GM21786 (cell line): ENCODE data around the gene PISD.

Experiments used
- ATAC-seq: cut with Tn5 transposase; IDR thresholded peaks from one replicate; pipeline ENCODE4 v1.9.1; 2021; ENCODE audit not compliant: unreplicated experiment

The PISD gene

GRCh38 chr22:31575190-31575589 lies 86.8 kb downstream of the PISD start:
- no peak for ATAC-seq

- ATAC-seq = no peak
Measured at GRCh38 chr22:31574055-31574670, 87.9 kb downstream of the PISD start.

GRCh38 chr22:31572939-31573338 lies 89.1 kb downstream of the PISD start:
- ATAC-seq = no peak

GRCh38 chr22:31569126-31569525 lies 92.9 kb downstream of the PISD start:
- ATAC-seq = no peak
